ENCODE results near the gene CNFN.
A peak's percentile ranks its signal among the peaks of the same experiment; 100 is the strongest.

CNFN gene

GRCh38 chr19:42370626-42371175 lies 19.4 kb downstream of the CNFN start:
- no peak for DNase-seq

DNA sequence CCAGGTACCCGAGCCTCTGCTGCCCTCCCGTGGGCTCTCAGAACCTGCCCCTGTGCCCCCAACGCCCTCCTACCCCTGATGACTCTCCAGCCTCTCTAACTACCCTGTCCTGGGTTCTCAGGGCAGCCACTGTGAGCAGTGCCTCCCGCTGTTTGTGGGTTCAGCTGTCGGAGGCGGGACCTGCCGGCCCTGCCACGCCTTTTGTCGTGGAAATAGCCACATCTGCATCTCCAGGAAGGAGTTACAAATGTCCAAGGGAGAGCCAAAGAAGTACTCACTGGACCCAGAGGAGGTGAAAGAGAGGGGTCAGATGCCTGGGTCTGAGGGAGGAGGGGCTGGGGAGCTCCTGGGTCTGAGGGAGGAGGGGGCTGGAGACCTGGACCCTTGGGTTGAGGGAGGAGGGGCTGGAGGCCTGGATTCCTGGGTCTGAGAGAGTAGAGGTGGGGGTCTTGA lies 20.0 kb downstream of the CNFN start:
- DNase-seq = no peak

GRCh38 chr19:42369433-42370067 lies 20.5 kb downstream of the CNFN start:
- DNase-seq = no peak

- no peak for DNase-seq
Observed at GRCh38 chr19:42368765-42369164, 21.3 kb downstream of the CNFN start.

GRCh38 chr19:42368360-42368759 lies 21.7 kb downstream of the CNFN start:
- no peak for DNase-seq

- no peak for DNase-seq
Observed at GRCh38 chr19:42367929-42368328, 22.2 kb downstream of the CNFN start.

DNA sequence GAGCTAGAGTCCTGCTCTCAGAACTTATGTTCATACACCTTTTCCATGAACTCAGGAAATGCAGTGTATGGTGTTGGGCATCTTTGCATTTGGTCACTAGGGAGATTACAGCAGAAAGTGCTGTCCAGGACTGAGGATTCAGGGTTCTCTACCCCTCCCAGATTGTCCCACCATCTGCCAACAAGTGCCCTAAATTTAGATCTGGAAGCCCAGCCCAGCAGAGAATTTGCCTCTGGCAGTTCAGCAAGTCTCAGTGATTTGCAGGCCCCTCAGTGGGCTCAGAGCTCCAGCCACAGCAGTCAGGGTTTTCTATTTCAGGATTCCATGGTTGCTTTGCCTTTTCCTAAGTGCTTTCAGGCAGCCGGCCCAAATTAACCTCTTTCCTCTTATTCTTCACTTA lies 23.4 kb downstream of the CNFN start:
- DNase-seq = no peak

- peak; percentile 37 for DNase-seq
Observed at GRCh38 chr19:42363614-42364346, 26.3 kb downstream of the CNFN start.

DNA sequence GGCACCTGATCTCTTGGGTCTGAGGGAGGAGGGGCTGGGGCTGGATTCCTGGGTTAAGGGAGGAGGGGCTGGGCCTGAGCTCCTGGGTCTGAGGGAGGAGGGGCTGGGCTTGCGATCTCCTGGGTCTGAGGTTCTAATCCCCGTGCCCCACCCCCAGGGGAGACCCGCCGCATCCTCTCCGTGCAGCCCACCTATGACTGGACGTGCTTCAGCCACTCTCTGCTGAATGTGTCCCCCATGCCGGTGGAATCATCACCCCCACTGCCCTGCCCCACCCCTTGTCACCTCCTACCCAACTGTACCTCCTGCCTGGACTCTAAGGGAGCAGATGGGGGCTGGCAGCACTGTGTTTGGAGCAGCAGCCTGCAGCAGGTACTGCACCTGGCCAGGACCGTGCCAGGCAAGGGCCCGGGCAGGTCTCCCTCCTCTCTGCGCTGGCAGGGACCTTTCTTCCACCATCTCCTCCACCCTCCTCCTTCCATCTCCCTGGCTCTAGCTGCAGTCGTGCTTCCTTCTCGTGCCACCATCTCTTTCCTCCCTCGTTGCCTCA lies 27.1 kb downstream of the CNFN start:
- DNase-seq = no peak

DNA sequence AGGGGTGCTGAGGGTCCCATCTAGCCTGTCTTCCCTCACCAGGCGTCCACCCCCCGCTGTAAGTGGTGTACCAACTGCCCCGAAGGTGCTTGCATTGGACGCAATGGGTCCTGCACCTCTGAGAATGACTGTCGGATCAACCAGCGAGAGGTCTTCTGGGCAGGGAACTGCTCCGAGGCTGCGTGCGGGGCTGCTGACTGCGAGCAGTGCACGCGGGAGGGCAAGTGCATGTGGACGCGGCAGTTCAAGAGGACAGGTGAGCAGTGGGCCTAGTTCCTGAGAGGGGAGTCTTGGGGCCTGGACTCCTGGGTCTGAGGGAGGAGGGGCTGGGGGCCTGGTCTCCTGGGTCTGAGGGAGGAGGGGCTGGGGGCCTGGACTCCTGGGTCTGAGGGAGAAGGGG lies 27.8 kb downstream of the CNFN start:
- DNase-seq = no peak

DNA sequence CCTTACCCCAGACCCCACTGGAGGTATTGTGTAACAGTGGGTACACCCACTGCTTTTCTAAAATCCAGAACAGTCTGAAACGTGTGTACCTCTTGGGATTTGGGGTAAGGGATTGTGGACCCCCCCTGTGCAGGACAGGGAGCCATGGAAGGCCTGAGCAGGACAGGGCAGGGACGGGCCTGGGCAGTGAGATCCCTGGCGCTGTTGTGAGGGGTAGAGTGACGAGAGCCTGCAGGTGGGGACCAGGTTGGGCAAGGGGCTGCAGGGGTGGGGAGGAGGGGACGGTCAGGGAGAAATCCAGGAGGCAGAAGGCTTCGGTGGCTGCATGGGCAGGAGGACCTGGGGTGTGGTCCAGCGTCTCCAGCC lies 28.6 kb downstream of the CNFN start:
- DNase-seq = no peak

GRCh38 chr19:42360787-42361544 lies 29.1 kb downstream of the CNFN start:
- no peak for DNase-seq

GRCh38 chr19:42357290-42357689 lies 32.8 kb downstream of the CNFN start:
- no peak for DNase-seq

- no peak for DNase-seq
Observed at GRCh38 chr19:42356686-42357085, 33.4 kb downstream of the CNFN start.

GRCh38 chr19:42355896-42356295 lies 34.2 kb downstream of the CNFN start:
- DNase-seq = no peak

DNA sequence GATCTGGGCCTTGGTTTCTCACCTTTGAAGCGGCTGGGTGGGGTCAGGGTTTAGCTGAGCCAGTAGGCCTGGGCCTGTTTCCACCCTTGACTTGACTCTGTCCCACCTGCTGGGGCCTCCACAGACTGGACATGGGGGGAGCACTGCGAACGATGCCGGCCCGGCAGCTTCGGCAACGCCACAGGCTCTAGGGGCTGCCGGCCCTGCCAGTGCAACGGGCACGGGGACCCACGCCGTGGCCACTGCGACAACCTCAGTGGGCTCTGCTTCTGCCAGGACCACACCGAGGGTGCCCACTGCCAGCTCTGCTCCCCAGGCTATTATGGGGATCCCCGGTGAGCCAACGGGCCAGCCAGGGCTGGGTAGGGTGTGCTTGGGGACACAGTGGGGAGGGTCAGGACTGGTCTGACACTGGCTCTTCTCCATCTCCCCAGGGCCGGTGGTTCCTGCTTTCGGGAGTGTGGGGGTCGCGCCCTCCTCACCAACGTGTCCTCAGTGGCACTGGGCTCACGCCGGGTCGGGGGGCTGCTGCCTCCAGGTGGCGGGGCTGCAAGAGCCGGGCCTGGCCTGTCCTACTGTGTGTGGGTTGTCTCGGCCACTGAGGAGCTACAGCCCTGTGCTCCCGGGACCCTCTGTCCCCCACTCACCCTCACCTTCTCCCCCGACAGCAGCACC lies 36.6 kb downstream of the CNFN start:
- DNase-seq = no peak

DNA sequence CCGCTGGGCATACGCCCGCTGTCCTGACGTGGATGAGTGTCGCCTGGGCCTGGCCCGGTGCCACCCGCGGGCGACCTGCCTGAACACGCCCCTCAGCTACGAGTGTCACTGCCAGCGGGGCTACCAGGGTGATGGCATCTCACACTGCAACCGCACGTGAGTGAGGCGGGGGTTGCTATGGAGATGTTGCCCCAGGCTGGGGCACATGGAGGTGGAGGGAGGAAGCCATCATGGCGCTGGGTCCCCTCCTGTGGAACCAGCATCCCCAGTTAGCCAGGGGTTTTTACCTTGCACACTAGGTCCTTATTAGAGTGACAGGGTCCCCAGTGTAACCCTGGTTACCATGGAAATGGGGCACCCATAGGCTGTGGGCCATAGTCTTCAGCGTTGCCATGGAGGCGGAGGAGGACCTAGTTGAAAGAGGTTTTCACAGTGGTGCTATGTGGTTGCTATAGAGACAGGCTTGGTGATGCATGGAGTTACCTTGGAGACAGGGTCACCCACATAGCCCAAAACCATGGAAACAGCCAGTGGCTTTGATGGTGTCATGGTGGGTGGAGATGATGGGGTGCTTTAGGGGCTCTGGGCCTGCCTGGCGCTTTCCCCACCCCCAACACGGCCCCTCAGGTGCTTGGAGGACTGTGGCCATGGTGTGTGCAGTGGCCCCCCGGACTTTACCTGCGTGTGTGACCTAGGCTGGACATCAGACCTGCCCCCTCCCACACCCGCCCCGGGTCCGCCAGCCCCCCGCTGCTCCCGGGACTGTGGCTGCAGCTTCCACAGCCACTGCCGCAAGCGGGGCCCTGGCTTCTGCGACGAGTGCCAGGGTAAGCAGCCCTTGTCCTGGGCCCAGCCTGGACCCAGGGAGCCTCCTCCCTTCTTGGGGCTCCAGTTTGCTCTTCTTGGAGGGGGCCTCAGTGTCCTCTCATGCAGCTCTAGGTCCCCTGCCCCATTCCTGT lies 37.5 kb downstream of the CNFN start:
- peak; percentile 46 for DNase-seq

DNA sequence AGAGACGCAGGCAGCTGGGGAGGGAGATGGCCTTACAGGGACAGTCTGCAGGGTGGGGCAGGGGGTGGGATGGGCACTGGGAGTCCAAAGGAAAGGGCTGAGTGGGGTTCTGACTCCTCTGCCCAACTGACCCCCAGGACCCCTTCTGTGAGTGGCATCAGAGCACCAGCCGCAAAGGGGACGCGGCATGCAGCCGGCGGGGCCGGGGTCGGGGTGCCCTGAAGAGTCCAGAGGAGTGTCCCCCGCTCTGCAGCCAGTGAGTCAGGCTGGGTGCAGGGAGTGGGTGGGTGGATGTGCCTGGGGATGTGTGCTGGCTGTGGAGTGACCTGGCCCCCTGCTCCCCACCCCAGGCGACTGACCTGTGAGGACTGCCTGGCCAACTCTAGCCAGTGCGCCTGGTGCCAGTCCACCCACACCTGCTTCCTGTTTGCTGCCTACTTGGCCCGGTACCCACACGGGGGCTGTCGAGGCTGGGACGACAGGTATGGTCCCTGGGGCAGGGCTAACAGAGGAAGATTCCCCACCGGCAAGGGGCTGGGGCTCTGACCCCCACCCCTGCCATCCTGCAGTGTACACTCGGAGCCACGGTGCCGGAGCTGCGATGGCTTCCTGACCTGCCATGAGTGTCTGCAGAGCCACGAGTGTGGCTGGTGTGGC lies 38.9 kb downstream of the CNFN start:
- DNase-seq = no peak

GRCh38 chr19:42350417-42350816 lies 39.7 kb downstream of the CNFN start:
- no peak for DNase-seq

- DNase-seq = no peak
Observed at GRCh38 chr19:42349378-42350107, 40.6 kb downstream of the CNFN start.

Measured in CD4-positive, alpha-beta T cell treated with Interleukin-15 for 1 hour (primary cell).